HG03520 (cell line): ENCODE measurements around the gene TAOK1.
"Not testable (repeated sequence)": the region's sequence is repeated elsewhere in the genome, so short reads cannot be mapped to it uniquely, and the experiment has no call there.

Experiments used
- ATAC-seq: cut with Tn5 transposase; IDR thresholded peaks from one replicate; pipeline ENCODE4 v1.9.1; 2021; ENCODE audit warnings: mild to moderate bottlenecking, moderate library complexity; ENCODE audit not compliant: unreplicated experiment

The TAOK1 gene

GRCh38 chr17:29389982-29390850 lies at the start of gene TAOK1:
TAOK1 (plus strand) TSS chr17:29390363; CDS start chr17:29451549, 61,186 bp downstream.
- peak; percentile 78 for ATAC-seq

- no peak for ATAC-seq
Observed at GRCh38 chr17:29341726-29342125, 48.4 kb upstream of the TAOK1 start.

- no peak for ATAC-seq
Observed at GRCh38 chr17:29342158-29342765, 47.9 kb upstream of the TAOK1 start.

GRCh38 chr17:29344201-29344856 lies 45.8 kb upstream of the TAOK1 start:
- no peak for ATAC-seq

- ATAC-seq = no peak
Observed at GRCh38 chr17:29345066-29345465, 45.1 kb upstream of the TAOK1 start.

- ATAC-seq = not testable (repeated sequence)
Observed at GRCh38 chr17:29345470-29345869, 44.7 kb upstream of the TAOK1 start.

- ATAC-seq = no peak
Observed at GRCh38 chr17:29346462-29346861, 43.7 kb upstream of the TAOK1 start.

GRCh38 chr17:29347831-29348629 lies 42.1 kb upstream of the TAOK1 start:
- no peak for ATAC-seq

- ATAC-seq = no peak
Observed at GRCh38 chr17:29349409-29349808, 40.8 kb upstream of the TAOK1 start.

GRCh38 chr17:29352146-29352545 lies 38.0 kb upstream of the TAOK1 start:
- no peak for ATAC-seq

GRCh38 chr17:29357232-29357631 lies 32.9 kb upstream of the TAOK1 start:
- no peak for ATAC-seq

GRCh38 chr17:29357821-29358232 lies 32.3 kb upstream of the TAOK1 start:
- no peak for ATAC-seq

- ATAC-seq = no peak
Observed at GRCh38 chr17:29358416-29358815, 31.7 kb upstream of the TAOK1 start.

- no peak for ATAC-seq
Observed at GRCh38 chr17:29359777-29360176, 30.4 kb upstream of the TAOK1 start.

- no peak for ATAC-seq
Observed at GRCh38 chr17:29363716-29364115, 26.4 kb upstream of the TAOK1 start.

GRCh38 chr17:29364691-29365090 lies 25.5 kb upstream of the TAOK1 start:
- no peak for ATAC-seq

GRCh38 chr17:29368161-29368560 lies 22.0 kb upstream of the TAOK1 start:
- no peak for ATAC-seq

- ATAC-seq = no peak
Observed at GRCh38 chr17:29368926-29369325, 21.2 kb upstream of the TAOK1 start.

- ATAC-seq = no peak
Observed at GRCh38 chr17:29369831-29370735, 20.1 kb upstream of the TAOK1 start.
